Activated CD8-positive, alpha-beta memory T cell treated with anti-CD3 and anti-CD28 coated beads, Interleukin-2, amount 50 U/mL, for 1 hour (primary cell): ENCODE data around the gene PNP.
"Not testable (repeated sequence)": the region's sequence is repeated elsewhere in the genome, so short reads cannot be mapped to it uniquely, and the experiment has no call there.

Source experiments
- DNase-seq: peaks from one replicate; pipeline ENCODE4 v3.0.0-alpha.2; 2020; ENCODE audit errors: extremely low read depth

Gene PNP

GRCh38 chr14:20492486-20492885, 23.3 kb downstream of the PNP start:
- no peak for DNase-seq

GRCh38 chr14:20493634-20494033, 24.4 kb downstream of the PNP start:
- DNase-seq, result no peak

DNA sequence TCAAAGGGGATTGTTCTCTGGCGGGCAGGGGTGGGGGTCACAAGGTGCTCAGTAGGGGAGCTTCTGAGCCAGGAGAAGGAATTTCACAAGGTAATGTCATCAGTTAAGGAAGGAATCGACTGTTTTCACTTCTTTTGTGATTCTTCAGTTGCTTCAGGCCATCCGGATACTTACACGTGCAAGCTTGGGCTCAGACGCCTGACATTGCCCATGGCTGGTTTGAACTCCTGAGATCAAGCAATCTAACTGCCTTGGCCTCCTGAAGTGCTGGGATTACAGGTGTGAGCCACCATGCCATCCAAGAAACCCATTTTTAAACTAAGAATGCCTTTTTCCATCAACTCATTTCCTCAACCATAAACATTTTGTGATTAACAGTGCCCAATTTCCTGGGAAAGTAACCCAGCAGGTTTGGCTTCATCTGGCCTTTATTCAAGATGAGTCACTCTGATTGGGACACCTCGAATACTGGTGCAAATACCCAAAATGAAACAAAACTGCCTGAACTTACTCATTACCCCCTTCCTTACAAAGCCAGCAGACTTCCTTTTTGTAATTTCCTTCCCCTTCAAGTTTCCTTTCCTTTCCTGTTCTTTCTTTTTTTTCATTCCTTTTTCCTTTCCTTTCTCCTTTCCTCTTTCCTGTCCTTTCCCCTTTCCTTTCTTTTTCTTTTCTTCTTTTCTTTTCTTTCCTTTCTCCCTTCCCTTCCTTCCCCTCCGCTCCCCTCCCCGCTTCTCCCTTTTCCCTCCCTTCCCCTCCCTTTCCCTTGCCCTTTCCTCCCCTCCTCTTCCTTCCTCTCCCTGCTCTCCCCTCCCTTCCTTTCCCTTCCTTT, 25.9 kb downstream of the PNP start:
- no peak for DNase-seq

DNA sequence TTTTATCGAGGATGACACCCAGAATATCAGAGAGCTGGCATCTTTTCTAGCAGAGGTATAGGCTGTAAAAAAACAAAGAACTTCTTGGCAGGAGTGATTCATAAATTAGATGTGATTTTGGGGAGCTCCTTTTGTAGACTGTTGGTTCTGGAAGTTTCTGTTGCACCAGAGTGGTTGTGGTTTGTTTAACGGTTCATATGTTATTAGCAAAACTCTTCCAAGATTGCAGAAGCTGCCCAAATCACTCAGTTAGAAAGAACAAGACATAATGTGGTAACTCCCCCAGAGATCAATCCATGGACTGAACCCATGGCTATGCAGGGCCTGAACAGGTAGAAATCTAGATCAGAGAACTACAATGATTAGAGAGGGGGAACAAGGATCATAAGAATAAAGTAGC, 29.4 kb downstream of the PNP start:
- DNase-seq, result no peak

GRCh38 chr14:20499108-20499507, 29.9 kb downstream of the PNP start:
- no peak for DNase-seq

- no peak for DNase-seq
These were observed 30.7 kb downstream of the PNP start for GRCh38 chr14:20499881-20500280.

DNA sequence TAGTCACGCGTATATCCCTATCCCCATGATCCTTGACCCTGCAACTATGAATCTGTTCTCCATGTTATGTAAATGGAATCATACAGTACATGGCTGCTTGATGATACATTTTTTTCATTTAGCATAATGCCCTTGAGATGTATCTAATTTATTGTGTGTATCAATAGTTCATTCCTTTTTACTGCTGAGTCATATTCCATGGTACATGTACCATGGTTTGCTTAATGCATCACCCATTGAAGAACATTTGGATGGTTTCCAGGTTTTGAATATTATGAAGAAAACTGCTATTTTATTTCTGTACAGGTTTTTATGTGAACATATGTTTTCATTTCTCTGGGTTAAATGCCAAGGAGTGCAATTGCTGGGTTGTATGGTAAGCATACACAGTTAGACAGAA, 32.1 kb downstream of the PNP start:
- DNase-seq, result no peak

- no peak for DNase-seq
These were observed 34.7 kb downstream of the PNP start for GRCh38 chr14:20503898-20504297.

- not testable (repeated sequence) for DNase-seq
These were observed 37.1 kb downstream of the PNP start for GRCh38 chr14:20506276-20506675.

DNA sequence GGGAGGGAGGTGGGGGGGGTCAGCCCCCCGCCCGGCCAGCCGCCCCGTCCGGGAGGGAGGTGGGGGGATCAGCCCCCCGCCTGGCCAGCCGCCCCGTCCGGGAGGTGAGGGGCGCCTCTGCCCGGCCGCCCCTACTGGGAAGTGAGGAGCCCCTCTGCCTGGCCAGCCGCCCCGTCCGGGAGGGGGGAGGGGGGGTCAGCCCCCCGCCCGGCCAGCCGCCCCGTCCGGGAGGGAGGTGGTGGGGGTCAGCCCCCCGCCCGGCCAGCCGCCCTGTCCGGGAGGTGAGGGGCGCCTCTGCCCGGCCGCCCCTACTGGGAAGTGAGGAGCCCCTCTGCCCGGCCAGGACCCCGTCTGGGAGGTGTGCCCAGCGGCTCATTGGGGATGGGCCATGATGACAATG, 37.5 kb downstream of the PNP start:
- not testable (repeated sequence) for DNase-seq

GRCh38 chr14:20507537-20507936, 38.3 kb downstream of the PNP start:
- not testable (repeated sequence) for DNase-seq

- DNase-seq, result no peak
These were observed 39.2 kb downstream of the PNP start for GRCh38 chr14:20508367-20508766.

GRCh38 chr14:20512177-20512905, 43.1 kb downstream of the PNP start:
- DNase-seq, result no peak

DNA sequence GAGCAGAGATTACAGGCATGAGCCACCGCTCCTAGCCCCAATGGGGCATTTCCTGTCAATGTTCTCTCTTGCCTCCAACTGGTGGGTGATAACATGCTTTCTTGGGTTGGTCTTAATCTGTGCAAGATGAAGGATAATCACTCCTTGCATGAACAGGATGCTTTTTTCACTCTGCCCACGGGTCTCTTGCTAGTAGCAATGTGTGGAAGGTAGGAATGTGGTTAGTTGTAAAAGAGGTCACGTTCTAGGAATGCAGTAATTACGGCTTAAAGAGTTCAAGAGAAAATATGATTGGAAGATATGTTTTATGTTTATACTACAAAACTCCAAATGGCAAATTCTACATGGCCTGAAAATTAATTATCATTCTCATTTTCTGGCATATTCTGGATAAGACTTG, 46.6 kb downstream of the PNP start:
- DNase-seq, result no peak

GRCh38 chr14:20516921-20517320, 47.7 kb downstream of the PNP start:
- no peak for DNase-seq

DNA sequence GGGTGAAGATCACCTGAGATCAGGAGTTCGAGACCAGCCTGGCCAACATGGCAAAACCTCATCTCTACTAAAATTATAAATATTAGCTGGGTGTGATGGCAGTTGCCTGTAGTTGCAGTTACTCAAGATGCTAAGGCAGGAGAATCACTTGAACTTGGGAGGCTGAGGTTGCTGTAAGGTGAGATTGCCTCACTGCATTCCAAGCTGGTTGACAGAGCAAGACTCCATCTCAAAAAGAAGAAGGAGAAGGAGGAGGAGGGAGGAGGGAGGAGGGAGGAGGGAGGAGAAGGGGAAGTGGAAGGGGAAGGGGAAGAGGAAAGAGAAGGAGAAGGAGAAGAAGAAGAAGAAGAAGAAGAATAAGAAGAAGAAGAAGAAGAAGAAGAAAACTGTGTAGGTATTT, 53.1 kb downstream of the PNP start:
- no peak for DNase-seq

GRCh38 chr14:20524027-20524426, 54.8 kb downstream of the PNP start:
- DNase-seq, result no peak
